Hematopoietic multipotent progenitor cell treated with erythropoietin and hydrocortisone succinate and interleukin-3 and kit ligand, for 4 days (in vitro differentiated cells): ENCODE data around the gene CCDC57.

ENCODE experiments used
- DNase-seq: peaks from one replicate; pipeline ENCODE4 v3.0.0-alpha.2; 2015

CCDC57 gene

GRCh38 chr17:82234211-82235055, 21.8 kb upstream of the CCDC57 start:
- no peak for DNase-seq

- DNase-seq = no peak
These were observed 20.5 kb upstream of the CCDC57 start for GRCh38 chr17:82232876-82233785.

GRCh38 chr17:82232322-82232820, 19.7 kb upstream of the CCDC57 start:
- DNase-seq = no peak

- DNase-seq = peak; percentile 87
These were observed 19.1 kb upstream of the CCDC57 start for GRCh38 chr17:82231562-82232321.

- DNase-seq = no peak
These were observed 18.6 kb upstream of the CCDC57 start for GRCh38 chr17:82231312-82231561.

GRCh38 chr17:82230609-82231311, 18.1 kb upstream of the CCDC57 start:
- DNase-seq = peak; percentile 92

- no peak for DNase-seq
These were observed 17.3 kb upstream of the CCDC57 start for GRCh38 chr17:82229698-82230608.

- peak; percentile 85 for DNase-seq
These were observed 16.4 kb upstream of the CCDC57 start, which contains the start of gene SLC16A3 for GRCh38 chr17:82228842-82229697. TSS of gene SLC16A3 (plus strand) at chr17:82229042. CDS start at chr17:82236009, 6,967 bp downstream.

GRCh38 chr17:82228278-82228841, 15.7 kb upstream of the CCDC57 start:
- peak; percentile 80 for DNase-seq

GRCh38 chr17:82227629-82228277, 15.1 kb upstream of the CCDC57 start:
- DNase-seq = no peak

GRCh38 chr17:82226809-82227628, 14.4 kb upstream of the CCDC57 start:
- DNase-seq = no peak

- no peak for DNase-seq
These were observed 13.6 kb upstream of the CCDC57 start for GRCh38 chr17:82226146-82226808.

- DNase-seq = no peak
These were observed 12.9 kb upstream of the CCDC57 start for GRCh38 chr17:82225368-82226029.

- DNase-seq = no peak
These were observed 12.0 kb upstream of the CCDC57 start for GRCh38 chr17:82224666-82225065.

- DNase-seq = no peak
These were observed 10.9 kb upstream of the CCDC57 start for GRCh38 chr17:82223517-82223916.

- no peak for DNase-seq
These were observed 10.2 kb upstream of the CCDC57 start for GRCh38 chr17:82222816-82223215.

GRCh38 chr17:82221341-82221902, 8.8 kb upstream of the CCDC57 start:
- no peak for DNase-seq
